ENCODE measurements around the gene HECW1. TPM values are rescaled to one million over a fixed set of nuclear protein-coding genes. Genes with fewer than 3 reads are reported as not detected.

HECW1 gene
- total RNA-seq, 1 experiment from 2014 or later, result 0.77 TPM

- in situ Hi-C loops (cut with HindIII; ENCODE audit: low pct_unique_long_range_greater_than_20kb, low sequenced_read_pairs), result no loop called here
- no TSS peak for BruUV-seq (replicated peaks)
- no peak overlapping the region for H3K27ac ChIP-seq (ENCODE audit: low read length)
- intact Hi-C loops (cut with micrococcal nuclease; ENCODE audit: unreplicated experiment), result no loop called here
- H3K4me3 ChIP-seq (ENCODE audit: low read depth in 2 of 2, low read length in 2 of 2), result no peak overlapping the region
- no peaks in the 10 kb centered on the region for H3K4me1 ChIP-seq (ENCODE audit: control insufficient read depth, insufficient read depth, low read length)
- DNase-seq (ENCODE audit: low read depth, low spot score) (peak; percentile 43), ATAC-seq (peak; percentile 89)
- no peaks in the 10 kb centered on the region for H3K36me3 ChIP-seq (ENCODE audit: control insufficient read depth, insufficient read depth, low read length)
- H3K9me3 ChIP-seq (ENCODE audit: control insufficient read depth, insufficient read depth, low read depth, low read length), result no peaks in the 10 kb centered on the region
- peaks cover 16% of the 10 kb centered on the region for H3K27me3 ChIP-seq (ENCODE audit: control insufficient read depth, insufficient read depth, low read length)
- TF ChIP-seq TCF7L2 (IDR thresholded peaks at IDR 0.05; ENCODE audit: low read depth, low read length), result no peak
- peak; percentile 94 for TF ChIP-seq CTCF (IDR thresholded peaks at IDR 0.05)
- CTCF ChIA-PET, result interaction anchor here (0.6 to 1.2 kb wide), 8 partner anchors 10 to 571 kb away, joined by 3 to 16 read pairs (median 3); no protein-coding TSS in a partner anchor
- POLR2A ChIA-PET, result no interaction called here
Observed at GRCh38 chr7:43439631-43440401, 327.4 kb downstream of the HECW1 start.

- in situ Hi-C loops (cut with HindIII; ENCODE audit: low pct_unique_long_range_greater_than_20kb, low sequenced_read_pairs) (no loop called here), intact Hi-C loops (cut with micrococcal nuclease; ENCODE audit: unreplicated experiment) (no loop called here)
- TF ChIP-seq SIN3A (IDR thresholded peaks at IDR 0.05; ENCODE audit: borderline replicate concordance, insufficient read depth, low read depth, low read length), result no peak
- TF ChIP-seq TCF7L2 (IDR thresholded peaks at IDR 0.05; ENCODE audit: low read depth, low read length), result no peak
- no peak for TF ChIP-seq POLR2AphosphoS5 (IDR thresholded peaks at IDR 0.05; ENCODE audit: low read depth, low read length)
- TF ChIP-seq REST (IDR thresholded peaks at IDR 0.05; ENCODE audit: insufficient read depth in 1 of 2, low read depth in 2 of 2, low read length in 1 of 2), result no peak
- Histone ChIP-seq H3K36me3 (ENCODE audit: control insufficient read depth, insufficient read depth, low read length) (no peaks in the 10 kb centered on the region), H3K4me3 (ENCODE audit: low read depth in 2 of 2, low read length in 2 of 2) (no peak overlapping the region), H3K4me1 (ENCODE audit: control insufficient read depth, insufficient read depth, low read length) (no peaks in the 10 kb centered on the region), H3K27me3 (ENCODE audit: control insufficient read depth, insufficient read depth, low read length) (peaks cover 24% of the 10 kb centered on the region), H3K9me3 (ENCODE audit: control insufficient read depth, insufficient read depth, low read depth, low read length) (no peaks in the 10 kb centered on the region), H3K27ac (ENCODE audit: low read length) (no peak overlapping the region)
- ATAC-seq (no peak), DNase-seq (ENCODE audit: low read depth, low spot score) (no peak)
- ChIA-PET CTCF (no interaction called here), POLR2A (no interaction called here)
- BruUV-seq (replicated peaks), result no TSS peak
Observed at GRCh38 chr7:43441231-43442130, 329.0 kb downstream of the HECW1 start.
